Progenitor cell of endocrine pancreas (in vitro differentiated cells): ENCODE measurements around the gene BACE2. TPM values are rescaled to one million over a fixed set of nuclear protein-coding genes. Genes with fewer than 3 reads are reported as not detected.
"Not testable (repeated sequence)": the region's sequence is repeated elsewhere in the genome, so short reads cannot be mapped to it uniquely, and the experiment has no call there.

ENCODE experiments used
- DNase-seq: peaks from one replicate; pipeline ENCODE4 v3.0.0; 2021; ENCODE audit warnings: low spot score; ENCODE audit not compliant: unreplicated experiment
- H3K27ac Mint-ChIP-seq: 2 replicates; pipeline ENCODE4 v1.8.0; 2021; ENCODE audit warnings: mild to moderate bottlenecking, moderate library complexity, mixed read lengths
- H3K27me3 Mint-ChIP-seq: 2 replicates; pipeline ENCODE4 v1.8.0; 2021; ENCODE audit warnings: mixed read lengths
- H3K36me3 Mint-ChIP-seq: 2 replicates; pipeline ENCODE4 v1.8.0; 2022; ENCODE audit warnings: mixed read lengths; ENCODE audit not compliant: insufficient read depth
- H3K4me1 Mint-ChIP-seq: 2 replicates; pipeline ENCODE4 v1.8.0; 2021; ENCODE audit warnings: low read depth, mixed read lengths
- H3K4me3 Mint-ChIP-seq: 2 replicates; pipeline ENCODE4 v1.8.0; 2021; ENCODE audit warnings: low read depth, mild to moderate bottlenecking, moderate library complexity, mixed read lengths
- H3K9me3 Mint-ChIP-seq: 2 replicates; pipeline ENCODE4 v1.8.0; 2021; ENCODE audit warnings: low read depth, mixed read lengths
- total RNA-seq: library from RNA; stranded (reverse); gene quantifications from 2 replicates; pipeline ENCODE4 v1.2.1, GENCODE V29; 2021
- TF ChIP-seq, protein P1 (sequence below): fragments of 200-600 bp; sonication (generic); IDR thresholded peaks from one replicate; pipeline ENCODE4 v1.5.0; 2021; ENCODE audit warnings: antibody characterized with exemption, mild to moderate bottlenecking; ENCODE audit not compliant: unreplicated experiment

Gene BACE2
- total RNA-seq, 1 donor from 2014 or later = 13.4 TPM

GRCh38 chr21:41294548-41295231 lies 126.7 kb downstream of the BACE2 start:
- Mint-ChIP-seq H3K4me3 (no peak overlapping the region), H3K27ac (no peak overlapping the region), H3K27me3 (peaks cover 12% of the 10 kb centered on the region), H3K36me3 (no peaks in the 10 kb centered on the region), H3K4me1 (peaks cover 2% of the 10 kb centered on the region), H3K9me3 (peaks cover 17% of the 10 kb centered on the region)
- TF ChIP-seq, protein P1, sequence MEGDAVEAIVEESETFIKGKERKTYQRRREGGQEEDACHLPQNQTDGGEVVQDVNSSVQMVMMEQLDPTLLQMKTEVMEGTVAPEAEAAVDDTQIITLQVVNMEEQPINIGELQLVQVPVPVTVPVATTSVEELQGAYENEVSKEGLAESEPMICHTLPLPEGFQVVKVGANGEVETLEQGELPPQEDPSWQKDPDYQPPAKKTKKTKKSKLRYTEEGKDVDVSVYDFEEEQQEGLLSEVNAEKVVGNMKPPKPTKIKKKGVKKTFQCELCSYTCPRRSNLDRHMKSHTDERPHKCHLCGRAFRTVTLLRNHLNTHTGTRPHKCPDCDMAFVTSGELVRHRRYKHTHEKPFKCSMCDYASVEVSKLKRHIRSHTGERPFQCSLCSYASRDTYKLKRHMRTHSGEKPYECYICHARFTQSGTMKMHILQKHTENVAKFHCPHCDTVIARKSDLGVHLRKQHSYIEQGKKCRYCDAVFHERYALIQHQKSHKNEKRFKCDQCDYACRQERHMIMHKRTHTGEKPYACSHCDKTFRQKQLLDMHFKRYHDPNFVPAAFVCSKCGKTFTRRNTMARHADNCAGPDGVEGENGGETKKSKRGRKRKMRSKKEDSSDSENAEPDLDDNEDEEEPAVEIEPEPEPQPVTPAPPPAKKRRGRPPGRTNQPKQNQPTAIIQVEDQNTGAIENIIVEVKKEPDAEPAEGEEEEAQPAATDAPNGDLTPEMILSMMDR = no peak
- no peak for DNase-seq

DNA sequence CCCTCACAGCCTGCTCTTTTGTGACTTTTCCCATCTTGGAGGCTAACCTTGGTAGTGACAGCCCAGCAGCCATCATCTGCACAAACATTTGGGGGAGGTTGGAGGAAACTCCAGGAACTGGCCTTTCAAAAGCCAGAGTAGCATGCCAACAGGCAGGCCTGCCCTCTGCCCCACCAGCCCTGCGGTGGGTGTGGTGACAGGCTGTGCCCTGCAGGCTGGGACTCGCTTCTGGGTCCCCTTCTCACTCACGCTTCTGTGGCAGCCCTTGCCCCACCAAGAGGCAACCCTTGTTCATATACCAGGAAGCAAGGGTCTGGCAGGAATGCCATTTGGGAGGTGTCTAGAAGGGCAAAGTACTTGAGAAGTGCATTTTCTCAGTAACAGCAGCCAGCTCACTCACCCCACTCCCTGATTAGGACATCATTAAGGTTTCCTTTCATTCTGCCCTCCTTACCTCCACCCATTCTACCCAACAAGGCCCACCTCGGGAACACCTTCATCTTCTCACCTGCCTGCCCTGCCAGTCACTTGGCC lies 127.8 kb downstream of the BACE2 start:
- DNase-seq = no peak
- TF ChIP-seq, protein P1 = no peak
- Mint-ChIP-seq H3K36me3 (no peaks in the 10 kb centered on the region), H3K27me3 (peaks cover 4% of the 10 kb centered on the region), H3K27ac (no peak overlapping the region), H3K9me3 (peaks cover 17% of the 10 kb centered on the region), H3K4me3 (no peak overlapping the region), H3K4me1 (peaks cover 2% of the 10 kb centered on the region)

DNA sequence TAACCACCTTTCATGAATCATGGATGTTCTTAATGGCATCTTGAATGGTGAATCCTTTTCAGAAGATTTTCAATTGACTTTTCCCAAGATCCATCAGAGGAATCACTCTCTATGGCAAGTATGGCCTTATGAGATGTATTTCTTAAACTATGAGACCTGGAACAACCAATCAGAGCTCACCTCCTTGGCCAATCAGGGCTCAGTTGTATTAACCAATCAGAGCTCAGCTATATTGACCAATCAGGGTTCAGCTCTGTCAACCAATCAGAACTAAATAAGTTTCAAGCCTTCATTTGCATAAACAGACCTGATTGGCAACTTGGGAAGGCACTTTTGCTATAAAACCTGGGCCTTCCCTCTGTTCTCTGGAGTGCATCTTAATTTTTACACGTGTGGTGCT lies 135.0 kb downstream of the BACE2 start:
- TF ChIP-seq, protein P1 = no peak
- Mint-ChIP-seq H3K4me1 (no peaks in the 10 kb centered on the region), H3K27me3 (peaks cover 11% of the 10 kb centered on the region), H3K4me3 (no peak overlapping the region), H3K36me3 (no peaks in the 10 kb centered on the region), H3K27ac (no peak overlapping the region), H3K9me3 (peaks cover 14% of the 10 kb centered on the region)
- DNase-seq = no peak

GRCh38 chr21:41304068-41304720 lies 136.2 kb downstream of the BACE2 start:
- H3K9me3 Mint-ChIP-seq = peaks cover 7% of the 10 kb centered on the region

DNA sequence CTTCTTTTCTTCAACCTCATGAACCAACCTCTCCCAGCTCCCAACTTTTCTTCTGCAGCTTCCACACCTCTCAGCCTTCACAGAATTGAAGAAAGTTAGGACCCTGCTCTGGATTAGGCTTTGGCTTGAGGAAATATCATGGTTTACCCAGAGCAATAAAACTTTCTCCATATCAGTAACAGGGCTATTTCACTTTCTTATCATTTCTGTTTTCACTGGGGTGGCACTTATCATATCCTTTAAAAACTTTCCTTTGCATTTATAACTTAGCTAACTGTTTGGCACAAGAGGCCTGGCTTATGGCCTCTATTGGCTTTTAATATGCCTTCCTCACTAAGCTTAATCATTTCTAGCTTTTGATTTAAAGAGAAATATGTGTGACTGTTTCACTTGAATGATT lies 139.3 kb downstream of the BACE2 start:
- H3K36me3 Mint-ChIP-seq = no peaks in the 10 kb centered on the region
- DNase-seq = no peak
- no peaks in the 10 kb centered on the region for H3K4me1 Mint-ChIP-seq
- TF ChIP-seq, protein P1 = no peak
- no peak overlapping the region for H3K4me3 Mint-ChIP-seq
- peaks cover 5% of the 10 kb centered on the region for H3K9me3 Mint-ChIP-seq
- no peak overlapping the region for H3K27ac Mint-ChIP-seq
- H3K27me3 Mint-ChIP-seq = peaks cover 27% of the 10 kb centered on the region

More at GRCh38 chr21:41304068-41304720, 136.2 kb downstream of the BACE2 start:
- Mint-ChIP-seq H3K36me3 (no peaks in the 10 kb centered on the region), H3K4me3 (no peak overlapping the region), H3K27ac (no peak overlapping the region), H3K4me1 (no peaks in the 10 kb centered on the region), H3K27me3 (peaks cover 12% of the 10 kb centered on the region)
- no peak for DNase-seq
- TF ChIP-seq, protein P1 = no peak

DNA sequence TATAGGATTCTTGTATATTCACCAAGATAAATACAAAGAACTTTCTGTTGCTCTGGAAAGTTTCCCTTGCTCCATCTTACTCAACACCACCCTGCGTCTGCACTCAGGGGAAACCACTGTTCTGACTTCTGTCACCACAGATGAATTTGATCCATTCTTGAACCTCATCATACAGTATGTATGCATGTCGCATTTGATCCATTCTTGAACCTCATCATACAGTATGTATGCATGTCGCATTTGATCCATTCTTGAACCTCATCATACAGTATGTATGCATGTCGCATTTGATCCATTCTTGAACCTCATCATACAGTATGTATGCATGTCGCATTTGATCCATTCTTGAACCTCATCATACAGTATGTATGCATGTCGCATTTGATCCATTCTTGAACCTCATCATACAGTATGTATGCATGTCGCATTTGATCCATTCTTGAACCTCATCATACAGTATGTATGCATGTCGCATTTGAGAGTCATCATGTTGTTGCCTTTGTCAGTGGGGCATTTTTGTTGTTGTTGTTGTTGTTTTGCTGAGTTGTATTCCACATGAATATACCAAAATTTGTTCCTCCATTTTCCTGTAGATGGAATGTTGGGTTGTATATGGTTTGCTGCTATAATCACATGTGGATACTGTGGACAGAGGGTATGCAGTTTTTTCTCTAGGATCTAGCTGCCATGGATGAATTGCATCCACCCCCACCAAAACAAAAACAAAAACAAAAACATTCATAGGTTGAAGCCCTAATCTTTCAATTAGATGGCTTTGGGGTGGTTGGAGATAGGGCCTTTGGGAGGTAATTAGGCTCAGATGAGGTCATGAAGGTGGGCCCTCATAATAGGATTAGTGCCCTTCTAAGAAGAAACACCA lies 145.6 kb downstream of the BACE2 start:
- not testable (repeated sequence) for DNase-seq, H3K4me1 Mint-ChIP-seq, H3K27ac Mint-ChIP-seq, H3K36me3 Mint-ChIP-seq, H3K4me3 Mint-ChIP-seq, H3K9me3 Mint-ChIP-seq
- H3K27me3 Mint-ChIP-seq = peaks cover 46% of the 10 kb centered on the region
